OCI-LY7 (cell line): ENCODE measurements around the gene CELF1. TPM values are rescaled to one million over a fixed set of nuclear protein-coding genes. Genes with fewer than 3 reads are reported as not detected.

Experiments used
- BruUV-seq: library from RNA; stranded (reverse); fragments of 400-500 nt; replicated peaks from 2 replicates; lab custom pipeline; 2021; lab: Mats Ljungman, UMichigan
- CTCF ChIA-PET: fragments of 300-600 bp; sonication (Branson Sonifier 250); formaldehyde crosslinking; loops from one replicate; lab custom pipeline; 2022; ENCODE audit warnings: antibody characterized with exemption; ENCODE audit not compliant: unreplicated experiment; lab: Charles Lee
- POLR2A ChIA-PET: fragments of 300-600 bp; sonication (Branson Sonifier 250); formaldehyde crosslinking; loops from one replicate; lab custom pipeline; 2022; ENCODE audit warnings: antibody characterized with exemption; lab: Charles Lee
- DNase-seq: peaks from one replicate; pipeline ENCODE4 v3.0.0-alpha.2; 2015; ENCODE audit warnings: low spot score
- H2AFZ ChIP-seq: fragments of 200-600 bp; sonication (generic), shearing (Covaris generic); 2 replicates; pipeline ENCODE4 v1.6.1; 2014; ENCODE audit warnings: mild to moderate bottlenecking, antibody characterized with exemption, low read length, moderate library complexity
- H3K27ac ChIP-seq: fragments of 200-600 bp; sonication (generic); 2 replicates; pipeline ENCODE4 v1.5.1; 2014; ENCODE audit warnings: mixed run types, low read depth, mild to moderate bottlenecking, moderate library complexity, low read length, inconsistent platforms; ENCODE audit not compliant: poor library complexity, severe bottlenecking
- H3K36me3 ChIP-seq: fragments of 200-600 bp; sonication (generic); 2 replicates; pipeline ENCODE4 v1.6.1; 2014; ENCODE audit warnings: mild to moderate bottlenecking, antibody characterized with exemption, low read length, moderate library complexity, mixed read lengths; ENCODE audit not compliant: insufficient read depth
- H3K4me1 ChIP-seq: fragments of 200-600 bp; sonication (generic); 2 replicates; pipeline ENCODE4 v1.5.1; 2014; ENCODE audit warnings: mild to moderate bottlenecking, low read length; ENCODE audit not compliant: insufficient read depth, poor library complexity, severe bottlenecking
- H3K4me2 ChIP-seq: fragments of 200-600 bp; sonication (generic); 2 replicates; pipeline ENCODE4 v1.6.1; 2014; ENCODE audit warnings: mild to moderate bottlenecking, low read length
- H3K4me3 ChIP-seq: fragments of 200-600 bp; sonication (generic); 2 replicates; pipeline ENCODE4 v1.5.1; 2014; ENCODE audit warnings: mild to moderate bottlenecking, low read depth, low read length; ENCODE audit not compliant: poor library complexity, severe bottlenecking
- H3K79me2 ChIP-seq: fragments of 200-600 bp; sonication (generic); 2 replicates; pipeline ENCODE4 v1.6.1; 2016; ENCODE audit warnings: low read depth, mild to moderate bottlenecking, low read length, moderate library complexity, mixed read lengths; ENCODE audit not compliant: insufficient read depth
- H3K9me2 ChIP-seq: fragments of 200-600 bp; sonication (generic); 2 replicates; pipeline ENCODE4 v1.6.1; 2016; ENCODE audit warnings: mild to moderate bottlenecking, low read length, mixed read lengths; ENCODE audit not compliant: insufficient read depth
- H3K9me3 ChIP-seq: fragments of 200-600 bp; sonication (generic); 2 replicates; pipeline ENCODE4 v1.6.1; 2014; ENCODE audit warnings: mild to moderate bottlenecking, mixed run types, low read length, mixed read lengths
- H4K20me1 ChIP-seq: fragments of 200-600 bp; sonication (generic); 2 replicates; pipeline ENCODE4 v1.6.1; 2014; ENCODE audit warnings: mild to moderate bottlenecking, antibody characterized with exemption, low read length, moderate library complexity, mixed read lengths; ENCODE audit not compliant: insufficient read depth
- EZH2phosphoT487 ChIP-seq: fragments of 200-600 bp; sonication (generic); IDR thresholded peaks from 2 replicates; pipeline ENCODE4 v1.6.1; 2018; ENCODE audit warnings: low read depth, borderline replicate concordance, mild to moderate bottlenecking, mixed run types, antibody characterized with exemption, low read length, moderate library complexity, mixed read lengths
- intact Hi-C: fragments of 100-400 bp; cut with micrococcal nuclease; formaldehyde crosslinking; loops from one replicate; pipeline ENCODE4 v1.10.0; 2022; ENCODE audit not compliant: unreplicated experiment
- total RNA-seq, 2 experiments: library from RNA; depleted of rRNA in 1 of 2; stranded (reverse); fragments of >200 nt in 1 of 2; shearing (Covaris generic) in 1 of 2; gene quantifications; 2 replicates each; pipeline ENCODE4 v1.2.3, GENCODE V29; 2014 to 2022
- TF ChIP-seq, protein P1 (sequence below): fragments of 200-600 bp; sonication (generic); conservative IDR thresholded peaks from 2 replicates; pipeline ENCODE4 v1.5.1; 2014; ENCODE audit warnings: mild to moderate bottlenecking, antibody characterized with exemption, low read length, moderate library complexity, mixed read lengths

CELF1 gene
- total RNA-seq, 2 experiments from 2014 or later, result 87.4 to 143 TPM

GRCh38 chr11:47498584-47499152, 54.3 kb downstream of the CELF1 start:
- Histone ChIP-seq H3K4me3 (no peak overlapping the region), H4K20me1 (peaks cover 16% of the 10 kb centered on the region), H3K4me1 (no peaks in the 10 kb centered on the region), H3K36me3 (peaks cover 86% of the 10 kb centered on the region), H3K9me2 (no peaks in the 10 kb centered on the region), H3K4me2 (no peak overlapping the region), H3K79me2 (peaks cover 66% of the 10 kb centered on the region), H2AFZ (no peak overlapping the region), H3K9me3 (no peaks in the 10 kb centered on the region), H3K27ac (no peak overlapping the region)
- POLR2A ChIA-PET, result interaction anchor here (0.6 to 1.2 kb wide), 9 partner anchors 9 to 680 kb away, joined by 3 to 5 read pairs (median 3); no protein-coding TSS in a partner anchor
- TF ChIP-seq, protein P1, sequence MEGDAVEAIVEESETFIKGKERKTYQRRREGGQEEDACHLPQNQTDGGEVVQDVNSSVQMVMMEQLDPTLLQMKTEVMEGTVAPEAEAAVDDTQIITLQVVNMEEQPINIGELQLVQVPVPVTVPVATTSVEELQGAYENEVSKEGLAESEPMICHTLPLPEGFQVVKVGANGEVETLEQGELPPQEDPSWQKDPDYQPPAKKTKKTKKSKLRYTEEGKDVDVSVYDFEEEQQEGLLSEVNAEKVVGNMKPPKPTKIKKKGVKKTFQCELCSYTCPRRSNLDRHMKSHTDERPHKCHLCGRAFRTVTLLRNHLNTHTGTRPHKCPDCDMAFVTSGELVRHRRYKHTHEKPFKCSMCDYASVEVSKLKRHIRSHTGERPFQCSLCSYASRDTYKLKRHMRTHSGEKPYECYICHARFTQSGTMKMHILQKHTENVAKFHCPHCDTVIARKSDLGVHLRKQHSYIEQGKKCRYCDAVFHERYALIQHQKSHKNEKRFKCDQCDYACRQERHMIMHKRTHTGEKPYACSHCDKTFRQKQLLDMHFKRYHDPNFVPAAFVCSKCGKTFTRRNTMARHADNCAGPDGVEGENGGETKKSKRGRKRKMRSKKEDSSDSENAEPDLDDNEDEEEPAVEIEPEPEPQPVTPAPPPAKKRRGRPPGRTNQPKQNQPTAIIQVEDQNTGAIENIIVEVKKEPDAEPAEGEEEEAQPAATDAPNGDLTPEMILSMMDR, result no peak
- no peak for TF ChIP-seq EZH2phosphoT487
- CTCF ChIA-PET, result interaction anchor here (0.6 kb wide), 1 partner anchor 399 kb away, joined by 3 read pairs; no protein-coding TSS in a partner anchor
- intact Hi-C loops, result no loop called here
- BruUV-seq, result no TSS peak
- no peak for DNase-seq

- intact Hi-C loops, result no loop called here
- Histone ChIP-seq H4K20me1 (peaks cover 10% of the 10 kb centered on the region; the same call in 1 of the 2 replicates), H2AFZ (no peak overlapping the region), H3K9me3 (no peaks in the 10 kb centered on the region), H3K27ac (no peak overlapping the region), H3K9me2 (no peaks in the 10 kb centered on the region), H3K4me1 (no peaks in the 10 kb centered on the region), H3K36me3 (peaks cover 90% of the 10 kb centered on the region), H3K4me3 (no peak overlapping the region), H3K4me2 (no peak overlapping the region), H3K79me2 (peaks cover 61% of the 10 kb centered on the region)
- ChIA-PET CTCF (interaction anchor here (0.6 kb wide), 1 partner anchor 400 kb away, joined by 3 read pairs; no protein-coding TSS in a partner anchor), POLR2A (interaction anchor here (0.6 to 1.2 kb wide), 8 partner anchors 11 to 679 kb away, joined by 3 to 5 read pairs (median 3); no protein-coding TSS in a partner anchor)
- TF ChIP-seq EZH2phosphoT487, result no peak
- TF ChIP-seq, protein P1, result no peak
- BruUV-seq, result no TSS peak
- DNase-seq, result no peak
These were observed 54.8 kb downstream of the CELF1 start for GRCh38 chr11:47498149-47498548.

DNA sequence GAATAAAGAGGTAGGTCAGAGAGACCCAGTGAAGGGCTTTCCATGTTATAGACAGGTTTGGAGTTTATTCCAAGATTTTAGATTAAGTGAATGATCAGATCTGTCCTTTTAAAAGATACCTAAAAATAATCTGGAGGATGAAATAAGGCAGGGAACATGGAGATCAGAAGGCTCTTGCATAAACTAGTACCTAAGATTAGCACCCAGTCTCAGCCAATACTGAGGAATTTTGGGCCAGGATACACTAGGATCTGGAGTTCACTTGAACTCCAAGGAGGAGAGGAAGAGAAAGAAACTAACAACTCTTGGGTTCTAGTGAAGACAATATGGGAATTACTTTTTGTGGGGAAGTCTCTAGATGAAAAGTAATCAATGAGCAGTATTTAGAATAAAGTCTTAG, 56.1 kb downstream of the CELF1 start:
- intact Hi-C loops, result no loop called here
- H3K4me3 ChIP-seq, result no peak overlapping the region
- no peaks in the 10 kb centered on the region for H3K9me2 ChIP-seq
- H2AFZ ChIP-seq, result no peak overlapping the region
- ChIA-PET POLR2A (no interaction called here), CTCF (no interaction called here)
- no peaks in the 10 kb centered on the region for H3K9me3 ChIP-seq
- peaks cover 50% of the 10 kb centered on the region for H3K79me2 ChIP-seq
- no peak overlapping the region for H3K27ac ChIP-seq
- BruUV-seq, result no TSS peak
- peaks cover 93% of the 10 kb centered on the region for H3K36me3 ChIP-seq
- H3K4me2 ChIP-seq, result no peak overlapping the region
- no peaks in the 10 kb centered on the region for H3K4me1 ChIP-seq
- no peak for DNase-seq
- peaks cover 6% of the 10 kb centered on the region; the same call in 1 of the 2 replicates for H4K20me1 ChIP-seq
- no peak for TF ChIP-seq EZH2phosphoT487
- TF ChIP-seq, protein P1, result no peak
